ENCODE results near the gene ASCL5. TPM values are rescaled to one million over a fixed set of nuclear protein-coding genes. Genes with fewer than 3 reads are reported as not detected.

ASCL5 gene
- polyA plus RNA-seq, 1 donor (not counting 4 experiments of a cell fraction or from before 2014, with no cell fraction given) = not detected

- no peaks in the 10 kb centered on the region for H3K9me1 ChIP-seq (ENCODE audit: control insufficient read depth, extremely low read depth, insufficient read depth, low read length)
- H3K4me3 ChIP-seq (ENCODE audit: control insufficient read depth in 2 of 3, extremely low read depth in 1 of 3, insufficient read depth in 2 of 3, low read depth in 1 of 3, low read length in 3 of 3) = no peak overlapping the region
- DNase-seq (ENCODE audit: low read depth, low spot score) (no peak), FAIRE-seq (no peak)
- dilution Hi-C loops (cut with MboI; ENCODE audit: extremely low pct_ligation_motif_present, low sequenced_read_pairs) = no loop called here
- no peaks in the 10 kb centered on the region for H4K20me1 ChIP-seq (ENCODE audit: control insufficient read depth, extremely low read depth, insufficient read depth, low read length)
- peaks cover 4% of the 10 kb centered on the region for H3K4me1 ChIP-seq (ENCODE audit: control insufficient read depth, extremely low read depth, insufficient read depth, low read length)
- H3K4me2 ChIP-seq (ENCODE audit: control insufficient read depth, extremely low read depth, insufficient read depth, low read depth, low read length) = no peak overlapping the region
- no peaks in the 10 kb centered on the region for H3K79me2 ChIP-seq (ENCODE audit: control insufficient read depth, insufficient read depth, low read length)
- no peaks in the 10 kb centered on the region for H3K36me3 ChIP-seq (ENCODE audit: control insufficient read depth in 2 of 2, extremely low read depth in 1 of 2, insufficient read depth in 2 of 2, low read length in 2 of 2)
- H2AFZ ChIP-seq (ENCODE audit: control insufficient read depth, low read length) = no peak overlapping the region
- H3K27ac ChIP-seq (ENCODE audit: control insufficient read depth, insufficient read depth, low read length) = no peak overlapping the region
- H3K9ac ChIP-seq (ENCODE audit: control insufficient read depth, extremely low read depth, insufficient read depth, low read length) = no peak overlapping the region
- no peaks in the 10 kb centered on the region for H3K9me3 ChIP-seq (ENCODE audit: control insufficient read depth, low read depth, low read length)
- TF ChIP-seq CTCF (optimal IDR thresholded peaks at IDR 0.05 in 1 of 3, IDR thresholded peaks at IDR 0.05 in 1 of 3, conservative IDR thresholded peaks at IDR 0.05 in 1 of 3; ENCODE audit: extremely low read depth in 1 of 3, insufficient read depth in 2 of 3, low read length in 3 of 3) = no peak
- no peaks in the 10 kb centered on the region for H3K27me3 ChIP-seq (ENCODE audit: control insufficient read depth, extremely low read depth, insufficient read depth, low read length)
These were observed 62.2 kb downstream of the ASCL5 start for GRCh38 chr1:201064806-201065205.

Other genes with a start within 250 kb of the ASCL5 start
- 12.5 to 18.7 TPM (median 14.9 TPM) in 3 replicates for gene INAVA, start 232.3 kb downstream of the ASCL5 start, polyA plus RNA-seq
- gene KIF21B, start 103.5 kb downstream of the ASCL5 start, polyA plus RNA-seq = 0.17 to 0.20 TPM (median 0.17 TPM) in 3 replicates
- gene CACNA1S, start 14.8 kb downstream of the ASCL5 start, polyA plus RNA-seq = not detected in 3 replicates
- 56.0 to 106 TPM (median 59.8 TPM) in 3 replicates for gene TMEM9, start 27.3 kb upstream of the ASCL5 start, polyA plus RNA-seq
- gene IGFN1, start 63.6 kb upstream of the ASCL5 start, polyA plus RNA-seq = not detected in 3 replicates
- gene PKP1, start 156.3 kb upstream of the ASCL5 start, polyA plus RNA-seq = 163 to 301 TPM (median 169 TPM) in 3 replicates